AG04449 (cell line): ENCODE data around the gene WDR86.

Experiments
- CTCF ChIA-PET: fragments of 350-600 bp; formaldehyde crosslinking; extraction: SDS; loops from one replicate; lab custom pipeline; 2021; ENCODE audit warnings: antibody characterized with exemption; lab: Yijun Ruan, JAX
- POLR2A ChIA-PET: fragments of 400-600, 350-600 bp; formaldehyde crosslinking; extraction: SDS; loops from one replicate; lab custom pipeline; 2020; ENCODE audit warnings: antibody characterized with exemption, inconsistent platforms; lab: Yijun Ruan, JAX
- DNase-seq: peaks from one replicate; pipeline ENCODE4 v3.0.0-alpha.2; 2010; ENCODE audit warnings: low read depth, low spot score
- H3K4me3 ChIP-seq: 2 replicates; pipeline ENCODE4 v1.5.1; 2011; ENCODE audit warnings: low read depth, mild to moderate bottlenecking, control low read depth, low read length
- TF ChIP-seq, protein P1 (sequence below): IDR thresholded peaks from one replicate; pipeline ENCODE4 v1.5.1; 2011; ENCODE audit warnings: mild to moderate bottlenecking, moderate library complexity, low read length, control low read depth, inconsistent platforms; ENCODE audit not compliant: insufficient read depth; ENCODE audit errors: missing control alignments

The WDR86 gene

DNA sequence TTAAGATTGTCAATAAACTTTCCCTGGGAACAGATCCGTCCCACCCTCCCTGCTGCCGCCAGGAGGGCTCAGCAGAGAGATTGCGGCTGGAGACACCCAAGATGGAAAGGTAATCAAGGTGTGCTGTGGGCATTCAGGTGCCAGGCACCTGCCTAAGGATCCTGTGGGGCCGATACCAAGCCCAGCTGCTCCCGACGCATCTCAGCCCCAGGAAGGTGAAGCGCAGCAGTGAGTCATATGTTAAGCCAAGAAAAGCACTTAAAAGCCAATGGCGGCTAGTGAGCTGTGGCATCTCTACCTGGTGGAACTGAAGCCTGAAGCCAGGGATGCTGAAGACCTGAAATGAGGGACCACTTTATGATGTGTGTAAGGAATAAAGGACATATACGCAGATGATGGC lies 6.1 kb downstream of the WDR86 start:
- CTCF ChIA-PET: no interaction called here
- POLR2A ChIA-PET: no interaction called here
- TF ChIP-seq, protein P1, sequence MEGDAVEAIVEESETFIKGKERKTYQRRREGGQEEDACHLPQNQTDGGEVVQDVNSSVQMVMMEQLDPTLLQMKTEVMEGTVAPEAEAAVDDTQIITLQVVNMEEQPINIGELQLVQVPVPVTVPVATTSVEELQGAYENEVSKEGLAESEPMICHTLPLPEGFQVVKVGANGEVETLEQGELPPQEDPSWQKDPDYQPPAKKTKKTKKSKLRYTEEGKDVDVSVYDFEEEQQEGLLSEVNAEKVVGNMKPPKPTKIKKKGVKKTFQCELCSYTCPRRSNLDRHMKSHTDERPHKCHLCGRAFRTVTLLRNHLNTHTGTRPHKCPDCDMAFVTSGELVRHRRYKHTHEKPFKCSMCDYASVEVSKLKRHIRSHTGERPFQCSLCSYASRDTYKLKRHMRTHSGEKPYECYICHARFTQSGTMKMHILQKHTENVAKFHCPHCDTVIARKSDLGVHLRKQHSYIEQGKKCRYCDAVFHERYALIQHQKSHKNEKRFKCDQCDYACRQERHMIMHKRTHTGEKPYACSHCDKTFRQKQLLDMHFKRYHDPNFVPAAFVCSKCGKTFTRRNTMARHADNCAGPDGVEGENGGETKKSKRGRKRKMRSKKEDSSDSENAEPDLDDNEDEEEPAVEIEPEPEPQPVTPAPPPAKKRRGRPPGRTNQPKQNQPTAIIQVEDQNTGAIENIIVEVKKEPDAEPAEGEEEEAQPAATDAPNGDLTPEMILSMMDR: no peak
- no peak overlapping the region for H3K4me3 ChIP-seq
- no peak for DNase-seq

DNA sequence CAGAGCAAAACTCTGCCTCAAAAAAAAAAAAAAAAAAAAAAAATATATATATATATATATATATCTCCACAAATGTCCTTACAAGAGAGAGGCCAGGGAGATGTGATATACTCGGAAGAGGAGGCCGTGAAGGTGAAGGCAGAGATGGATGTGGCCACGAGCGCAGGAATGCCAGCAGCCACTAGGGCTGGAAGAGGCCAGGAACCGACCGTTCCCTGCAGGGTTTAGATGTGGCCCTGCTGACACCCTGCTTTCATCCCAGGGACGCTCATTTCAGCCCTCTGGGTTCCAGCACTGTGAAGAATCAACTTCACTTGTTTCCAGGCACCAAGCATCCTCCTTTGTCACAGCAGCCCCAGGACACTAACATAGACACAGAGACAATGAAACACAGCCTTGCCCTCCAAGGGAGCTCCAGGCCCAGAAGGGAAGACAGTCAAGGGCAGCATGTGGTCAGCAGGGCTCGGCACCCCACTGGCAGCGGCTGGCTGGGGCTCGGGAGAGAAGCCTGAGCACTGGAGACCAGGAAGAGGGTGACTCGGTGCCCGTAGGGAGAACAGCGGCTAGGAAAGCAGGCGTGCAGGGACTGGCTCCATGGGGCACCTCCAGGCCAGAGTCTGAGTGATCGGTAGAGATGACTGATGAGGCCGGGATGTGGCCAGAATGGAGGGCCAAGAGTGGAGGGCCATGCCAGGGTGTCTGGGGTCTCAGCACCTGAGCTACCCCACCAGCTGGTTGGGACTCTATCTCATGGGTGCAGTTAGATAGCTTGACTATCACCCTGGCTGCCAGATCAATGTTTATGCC lies 7.6 kb downstream of the WDR86 start:
- ChIA-PET CTCF (no interaction called here), POLR2A (no interaction called here)
- TF ChIP-seq, protein P1: no peak
- no peak for DNase-seq
- no peak overlapping the region for H3K4me3 ChIP-seq

DNA sequence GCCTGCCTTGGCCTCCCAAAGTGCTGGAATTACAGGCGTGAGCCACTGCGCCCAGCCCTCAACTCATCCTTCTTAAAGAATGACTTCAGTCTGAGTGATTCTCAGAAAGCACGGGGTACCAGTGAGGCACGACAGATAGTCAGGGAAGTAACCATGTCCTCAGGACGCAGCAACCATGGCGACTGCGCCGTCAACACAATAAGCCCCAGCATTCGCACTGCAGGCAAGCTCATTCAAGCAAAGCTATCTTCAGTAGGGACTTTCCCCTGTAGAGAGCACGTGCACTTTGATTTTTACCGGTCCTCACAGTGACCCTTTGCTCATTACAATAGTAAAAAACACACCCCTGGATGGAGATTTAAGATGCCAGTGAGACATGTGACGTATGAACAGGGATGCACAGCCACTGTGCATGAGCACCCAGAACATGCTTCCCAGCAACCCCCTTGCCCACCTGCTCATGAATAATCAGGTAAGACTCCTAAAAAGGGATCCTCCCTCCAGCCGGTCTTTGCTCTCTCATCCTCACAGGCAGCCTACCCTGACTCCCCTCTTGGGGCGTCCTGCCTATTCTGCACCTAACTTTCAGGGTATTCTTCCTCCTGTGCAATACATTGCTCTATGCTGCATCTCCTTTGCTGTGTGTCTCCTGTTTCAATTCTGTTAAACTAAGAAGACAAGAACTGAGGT lies 9.1 kb downstream of the WDR86 start:
- no peak overlapping the region for H3K4me3 ChIP-seq
- ChIA-PET POLR2A (no interaction called here), CTCF (interaction anchor here (2.1 kb wide), 1 partner anchor 48 kb away, joined by 7 read pairs; no protein-coding TSS in a partner anchor)
- DNase-seq: no peak
- TF ChIP-seq, protein P1: no peak

DNA sequence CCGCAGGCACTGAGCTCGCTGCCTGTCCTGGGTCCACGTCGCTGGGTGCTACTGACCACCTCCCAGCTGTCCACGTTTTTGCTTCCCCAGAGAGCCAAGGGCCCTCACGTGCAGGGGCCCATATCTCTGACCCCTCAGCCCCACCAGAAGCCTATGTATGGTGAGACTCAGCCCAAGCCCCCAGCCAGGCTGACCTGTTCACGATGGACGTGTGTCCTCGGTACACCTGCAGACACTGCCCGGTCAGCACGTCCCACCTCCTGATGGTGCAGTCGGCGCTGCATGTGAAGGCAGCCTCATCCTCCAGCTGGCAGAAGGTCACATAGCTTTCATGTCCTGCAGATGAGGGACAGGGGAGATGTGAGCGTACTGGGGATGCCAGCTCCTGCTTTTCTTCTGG lies 9.9 kb downstream of the WDR86 start:
- CTCF ChIA-PET: interaction anchor here (1.8 to 2.1 kb wide), 2 partner anchors 32 to 48 kb away, joined by 6 to 7 read pairs; no protein-coding TSS in a partner anchor

DNA sequence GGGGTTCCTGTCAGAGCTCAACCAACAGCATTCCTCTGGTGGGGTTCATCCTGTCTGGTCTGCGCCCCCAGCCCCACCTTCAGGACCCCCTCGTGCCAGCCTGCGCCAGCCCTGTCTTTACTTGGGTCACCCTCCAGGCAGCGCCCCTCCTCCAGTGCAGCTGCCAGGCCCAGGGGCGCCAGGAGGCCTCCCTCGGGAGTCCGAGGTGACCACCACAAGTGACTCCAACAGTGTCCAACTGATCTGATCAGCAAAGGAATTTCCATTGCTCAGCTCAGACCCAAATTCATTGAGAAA lies 10.6 kb downstream of the WDR86 start:
- CTCF ChIA-PET: interaction anchor here (1.8 to 2.1 kb wide), 2 partner anchors 31 to 49 kb away, joined by 6 to 7 read pairs; no protein-coding TSS in a partner anchor
- TF ChIP-seq, protein P1: no peak
- POLR2A ChIA-PET: no interaction called here
- no peak overlapping the region for H3K4me3 ChIP-seq
- DNase-seq: no peak

More for the DNA sequence above, 9.9 kb downstream of the WDR86 start:
- DNase-seq: no peak
- POLR2A ChIA-PET: no interaction called here
- no peak overlapping the region for H3K4me3 ChIP-seq
- TF ChIP-seq, protein P1: no peak
